ENCODE data around the gene TLR5.

DNA sequence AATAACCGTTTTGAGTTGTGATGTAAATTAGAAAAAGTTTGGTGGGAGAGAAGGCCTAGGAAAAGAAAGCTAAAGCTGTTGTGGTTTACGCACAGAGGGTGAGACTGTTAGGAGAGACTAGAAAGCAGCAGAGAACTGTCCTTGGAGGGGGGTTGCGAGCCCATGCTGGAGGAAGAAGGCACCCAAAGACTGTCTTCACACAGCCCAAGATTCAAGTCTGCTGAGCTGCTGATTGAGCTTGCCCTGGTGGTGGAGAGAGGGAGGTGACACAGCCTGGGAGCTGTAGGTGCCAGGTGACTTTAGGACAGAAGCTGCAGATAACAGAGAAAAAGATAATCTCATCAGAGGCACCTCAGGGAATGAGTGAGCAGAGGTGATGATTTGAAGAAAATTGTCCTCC lies 18.3 kb upstream of the TLR5 start:
- TF ChIP-seq, protein P1, sequence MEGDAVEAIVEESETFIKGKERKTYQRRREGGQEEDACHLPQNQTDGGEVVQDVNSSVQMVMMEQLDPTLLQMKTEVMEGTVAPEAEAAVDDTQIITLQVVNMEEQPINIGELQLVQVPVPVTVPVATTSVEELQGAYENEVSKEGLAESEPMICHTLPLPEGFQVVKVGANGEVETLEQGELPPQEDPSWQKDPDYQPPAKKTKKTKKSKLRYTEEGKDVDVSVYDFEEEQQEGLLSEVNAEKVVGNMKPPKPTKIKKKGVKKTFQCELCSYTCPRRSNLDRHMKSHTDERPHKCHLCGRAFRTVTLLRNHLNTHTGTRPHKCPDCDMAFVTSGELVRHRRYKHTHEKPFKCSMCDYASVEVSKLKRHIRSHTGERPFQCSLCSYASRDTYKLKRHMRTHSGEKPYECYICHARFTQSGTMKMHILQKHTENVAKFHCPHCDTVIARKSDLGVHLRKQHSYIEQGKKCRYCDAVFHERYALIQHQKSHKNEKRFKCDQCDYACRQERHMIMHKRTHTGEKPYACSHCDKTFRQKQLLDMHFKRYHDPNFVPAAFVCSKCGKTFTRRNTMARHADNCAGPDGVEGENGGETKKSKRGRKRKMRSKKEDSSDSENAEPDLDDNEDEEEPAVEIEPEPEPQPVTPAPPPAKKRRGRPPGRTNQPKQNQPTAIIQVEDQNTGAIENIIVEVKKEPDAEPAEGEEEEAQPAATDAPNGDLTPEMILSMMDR (IDR thresholded peaks at IDR 0.05), result no peak
- TF ChIP-seq POLR2A (IDR thresholded peaks at IDR 0.05), result no peak

All from testis (tissue), 2 donors.